Measurements from ENCODE around the gene SALL2. TPM values are rescaled to one million over a fixed set of nuclear protein-coding genes. Genes with fewer than 3 reads are reported as not detected.
"Not testable (repeated sequence)": the region's sequence is repeated elsewhere in the genome, so short reads cannot be mapped to it uniquely, and the experiment has no call there.

The SALL2 gene
- total RNA-seq, 1 donor from 2014 or later = 22.7 TPM

DNA sequence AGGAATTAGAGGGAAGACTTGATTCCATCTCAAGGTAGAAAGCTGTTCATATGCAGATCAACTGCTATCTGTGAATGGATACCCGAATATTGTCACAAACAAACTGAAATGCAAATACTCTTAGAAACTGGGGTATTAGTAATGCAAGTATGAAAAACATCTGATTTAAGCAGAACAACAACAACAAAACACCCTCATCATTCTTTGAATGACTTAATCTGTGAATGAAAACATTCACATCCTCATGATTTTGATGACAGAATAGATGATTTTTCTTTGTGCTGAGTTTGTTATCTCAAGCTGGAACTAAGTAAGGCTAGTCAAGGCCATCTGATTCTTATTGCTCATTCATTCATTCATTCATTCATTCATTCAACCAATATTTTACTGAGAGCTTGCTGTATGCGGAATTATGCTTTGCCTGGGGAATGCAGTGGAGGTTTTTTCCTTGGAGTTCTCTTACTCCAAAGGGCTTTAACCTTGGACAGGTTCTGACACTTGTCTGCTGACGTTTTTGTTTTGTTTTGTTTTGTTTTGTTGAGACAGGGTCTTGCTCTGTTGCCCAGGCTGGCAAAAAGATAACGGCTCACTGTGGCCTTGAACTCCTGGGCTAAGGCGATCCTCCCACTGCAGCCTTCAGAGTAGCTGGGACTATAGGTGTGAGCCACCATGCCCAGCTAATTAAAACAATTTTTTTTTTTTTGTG lies 30.4 kb upstream of the SALL2 start:
- no peaks in the 10 kb centered on the region for H3K36me3 Mint-ChIP-seq (ENCODE audit: unreplicated experiment)
- TF ChIP-seq, protein P1, sequence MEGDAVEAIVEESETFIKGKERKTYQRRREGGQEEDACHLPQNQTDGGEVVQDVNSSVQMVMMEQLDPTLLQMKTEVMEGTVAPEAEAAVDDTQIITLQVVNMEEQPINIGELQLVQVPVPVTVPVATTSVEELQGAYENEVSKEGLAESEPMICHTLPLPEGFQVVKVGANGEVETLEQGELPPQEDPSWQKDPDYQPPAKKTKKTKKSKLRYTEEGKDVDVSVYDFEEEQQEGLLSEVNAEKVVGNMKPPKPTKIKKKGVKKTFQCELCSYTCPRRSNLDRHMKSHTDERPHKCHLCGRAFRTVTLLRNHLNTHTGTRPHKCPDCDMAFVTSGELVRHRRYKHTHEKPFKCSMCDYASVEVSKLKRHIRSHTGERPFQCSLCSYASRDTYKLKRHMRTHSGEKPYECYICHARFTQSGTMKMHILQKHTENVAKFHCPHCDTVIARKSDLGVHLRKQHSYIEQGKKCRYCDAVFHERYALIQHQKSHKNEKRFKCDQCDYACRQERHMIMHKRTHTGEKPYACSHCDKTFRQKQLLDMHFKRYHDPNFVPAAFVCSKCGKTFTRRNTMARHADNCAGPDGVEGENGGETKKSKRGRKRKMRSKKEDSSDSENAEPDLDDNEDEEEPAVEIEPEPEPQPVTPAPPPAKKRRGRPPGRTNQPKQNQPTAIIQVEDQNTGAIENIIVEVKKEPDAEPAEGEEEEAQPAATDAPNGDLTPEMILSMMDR (IDR thresholded peaks at IDR 0.05) = no peak
- no peaks in the 10 kb centered on the region for H3K9me3 Mint-ChIP-seq (ENCODE audit: unreplicated experiment)
- peak overlapping the region; percentile 87 for H3K27ac Mint-ChIP-seq (ENCODE audit: unreplicated experiment)
- H3K4me1 Mint-ChIP-seq (ENCODE audit: unreplicated experiment) = peaks cover 19% of the 10 kb centered on the region
- H3K4me3 Mint-ChIP-seq (ENCODE audit: unreplicated experiment) = no peak overlapping the region
- no peak for DNase-seq (ENCODE audit: extremely low spot score, unreplicated experiment)
- no peaks in the 10 kb centered on the region for H3K27me3 Mint-ChIP-seq (ENCODE audit: unreplicated experiment)

DNA sequence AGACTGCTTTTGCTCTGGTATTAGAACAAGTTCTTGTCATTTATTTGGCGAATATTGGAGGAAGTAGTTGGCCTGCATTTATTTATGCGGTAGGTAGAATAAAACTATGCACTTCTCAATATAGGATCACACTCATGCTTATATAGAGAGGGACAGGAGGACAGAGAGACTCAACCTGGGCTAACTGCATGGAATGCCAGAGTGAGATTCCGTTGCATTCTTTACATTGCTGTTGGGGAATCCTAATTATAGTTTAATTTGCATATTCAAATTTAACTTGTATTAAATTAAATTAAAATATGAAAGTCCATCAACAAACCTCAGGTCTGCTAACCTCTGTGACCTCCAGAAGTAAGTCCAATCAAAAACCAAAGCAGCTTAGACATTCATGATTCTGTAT lies 27.1 kb upstream of the SALL2 start:
- H3K4me1 Mint-ChIP-seq (ENCODE audit: unreplicated experiment) = peaks cover 14% of the 10 kb centered on the region
- no peak overlapping the region for H3K27ac Mint-ChIP-seq (ENCODE audit: unreplicated experiment)
- H3K4me3 Mint-ChIP-seq (ENCODE audit: unreplicated experiment) = no peak overlapping the region
- no peaks in the 10 kb centered on the region for H3K36me3 Mint-ChIP-seq (ENCODE audit: unreplicated experiment)
- H3K9me3 Mint-ChIP-seq (ENCODE audit: unreplicated experiment) = no peaks in the 10 kb centered on the region
- TF ChIP-seq, protein P1 (IDR thresholded peaks at IDR 0.05) = no peak
- peaks cover under 1% of the 10 kb centered on the region for H3K27me3 Mint-ChIP-seq (ENCODE audit: unreplicated experiment)
- DNase-seq (ENCODE audit: extremely low spot score, unreplicated experiment) = no peak

DNA sequence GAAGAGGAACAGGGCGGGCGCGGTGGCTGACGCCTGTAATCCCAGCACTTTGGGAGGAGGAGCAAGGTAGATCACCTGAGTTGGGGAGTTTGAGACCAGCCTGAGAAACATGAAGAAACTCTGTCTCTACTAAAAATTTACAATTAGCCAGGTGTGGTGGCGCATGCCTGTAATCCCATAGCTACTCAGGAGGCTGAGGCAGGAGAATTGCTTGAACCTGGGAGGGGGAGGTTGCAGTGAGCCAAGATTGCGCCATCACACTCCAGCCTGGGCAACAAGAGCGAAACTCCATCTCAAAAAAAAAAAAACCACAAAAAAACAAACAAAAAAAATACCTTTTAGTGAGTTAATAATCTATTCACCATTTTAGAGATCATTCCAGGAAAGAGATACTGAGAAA lies 18.4 kb upstream of the SALL2 start:
- not testable (repeated sequence) for H3K4me1 Mint-ChIP-seq (ENCODE audit: unreplicated experiment); H3K4me3 Mint-ChIP-seq (ENCODE audit: unreplicated experiment); DNase-seq (ENCODE audit: extremely low spot score, unreplicated experiment); H3K9me3 Mint-ChIP-seq (ENCODE audit: unreplicated experiment); H3K27ac Mint-ChIP-seq (ENCODE audit: unreplicated experiment); H3K36me3 Mint-ChIP-seq (ENCODE audit: unreplicated experiment)
- peaks cover 15% of the 10 kb centered on the region for H3K27me3 Mint-ChIP-seq (ENCODE audit: unreplicated experiment)

DNA sequence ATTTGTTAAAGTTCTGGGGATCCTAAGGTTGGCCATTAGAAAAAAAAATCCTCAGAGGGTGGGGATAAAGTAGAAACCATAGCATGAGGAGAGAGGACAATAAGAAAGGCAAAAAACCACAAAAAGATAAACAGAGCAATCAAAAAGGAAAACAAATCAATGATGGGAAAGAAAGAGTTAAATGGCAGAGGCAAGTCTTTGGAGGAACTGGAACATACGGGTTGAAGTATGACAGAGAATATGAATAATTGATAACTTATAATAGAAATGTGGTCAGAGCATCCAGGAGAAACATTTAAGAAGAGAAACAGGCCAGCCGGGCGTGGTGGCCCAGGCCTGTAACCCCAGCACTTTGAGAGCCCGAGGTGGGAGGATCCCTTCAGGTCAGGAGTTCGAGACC lies 17.8 kb upstream of the SALL2 start:
- no peak overlapping the region for H3K27ac Mint-ChIP-seq (ENCODE audit: unreplicated experiment)
- peaks cover 21% of the 10 kb centered on the region for H3K27me3 Mint-ChIP-seq (ENCODE audit: unreplicated experiment)
- H3K36me3 Mint-ChIP-seq (ENCODE audit: unreplicated experiment) = no peaks in the 10 kb centered on the region
- H3K4me3 Mint-ChIP-seq (ENCODE audit: unreplicated experiment) = no peak overlapping the region
- TF ChIP-seq, protein P1 (IDR thresholded peaks at IDR 0.05) = no peak
- H3K9me3 Mint-ChIP-seq (ENCODE audit: unreplicated experiment) = no peaks in the 10 kb centered on the region
- no peaks in the 10 kb centered on the region for H3K4me1 Mint-ChIP-seq (ENCODE audit: unreplicated experiment)
- DNase-seq (ENCODE audit: extremely low spot score, unreplicated experiment) = no peak

DNA sequence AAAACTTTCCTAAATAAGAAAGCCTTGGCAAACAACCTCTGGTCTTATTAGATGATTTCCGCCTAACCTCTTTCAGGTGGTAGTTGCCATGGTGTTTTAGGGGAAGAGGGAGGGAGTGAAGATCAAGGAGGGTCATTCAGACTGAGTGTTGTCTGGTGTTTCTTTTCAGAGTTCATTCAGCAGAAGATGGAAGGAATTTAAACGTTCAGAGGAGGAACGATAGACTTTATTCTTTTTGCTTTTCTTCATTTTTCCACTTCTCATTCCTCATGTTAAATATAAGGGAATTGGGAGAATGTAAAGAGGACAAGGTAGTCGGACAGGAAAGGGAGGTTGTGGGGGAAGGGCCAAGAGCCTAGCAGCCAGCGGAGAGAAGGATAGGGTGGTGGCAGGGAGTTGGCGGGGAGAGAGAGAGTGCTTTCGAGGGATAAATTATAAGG lies 17.4 kb upstream of the SALL2 start:
- Mint-ChIP-seq H3K27ac (ENCODE audit: unreplicated experiment) (no peak overlapping the region), H3K9me3 (ENCODE audit: unreplicated experiment) (no peaks in the 10 kb centered on the region), H3K36me3 (ENCODE audit: unreplicated experiment) (no peaks in the 10 kb centered on the region), H3K4me1 (ENCODE audit: unreplicated experiment) (no peaks in the 10 kb centered on the region), H3K27me3 (ENCODE audit: unreplicated experiment) (peaks cover 25% of the 10 kb centered on the region), H3K4me3 (ENCODE audit: unreplicated experiment) (no peak overlapping the region)
- TF ChIP-seq, protein P1 (IDR thresholded peaks at IDR 0.05) = no peak
- no peak for DNase-seq (ENCODE audit: extremely low spot score, unreplicated experiment)
